ENCODE results near the gene SMAD3. TPM values are rescaled to one million over a fixed set of nuclear protein-coding genes. Genes with fewer than 3 reads are reported as not detected.

The SMAD3 gene
- total and polyA plus RNA-seq, 10 of the 15 experiments (the other 5 are each of a cell fraction or from before 2014, with no cell fraction given), result 5.6 to 43.2 (median 16.0) TPM

DNA sequence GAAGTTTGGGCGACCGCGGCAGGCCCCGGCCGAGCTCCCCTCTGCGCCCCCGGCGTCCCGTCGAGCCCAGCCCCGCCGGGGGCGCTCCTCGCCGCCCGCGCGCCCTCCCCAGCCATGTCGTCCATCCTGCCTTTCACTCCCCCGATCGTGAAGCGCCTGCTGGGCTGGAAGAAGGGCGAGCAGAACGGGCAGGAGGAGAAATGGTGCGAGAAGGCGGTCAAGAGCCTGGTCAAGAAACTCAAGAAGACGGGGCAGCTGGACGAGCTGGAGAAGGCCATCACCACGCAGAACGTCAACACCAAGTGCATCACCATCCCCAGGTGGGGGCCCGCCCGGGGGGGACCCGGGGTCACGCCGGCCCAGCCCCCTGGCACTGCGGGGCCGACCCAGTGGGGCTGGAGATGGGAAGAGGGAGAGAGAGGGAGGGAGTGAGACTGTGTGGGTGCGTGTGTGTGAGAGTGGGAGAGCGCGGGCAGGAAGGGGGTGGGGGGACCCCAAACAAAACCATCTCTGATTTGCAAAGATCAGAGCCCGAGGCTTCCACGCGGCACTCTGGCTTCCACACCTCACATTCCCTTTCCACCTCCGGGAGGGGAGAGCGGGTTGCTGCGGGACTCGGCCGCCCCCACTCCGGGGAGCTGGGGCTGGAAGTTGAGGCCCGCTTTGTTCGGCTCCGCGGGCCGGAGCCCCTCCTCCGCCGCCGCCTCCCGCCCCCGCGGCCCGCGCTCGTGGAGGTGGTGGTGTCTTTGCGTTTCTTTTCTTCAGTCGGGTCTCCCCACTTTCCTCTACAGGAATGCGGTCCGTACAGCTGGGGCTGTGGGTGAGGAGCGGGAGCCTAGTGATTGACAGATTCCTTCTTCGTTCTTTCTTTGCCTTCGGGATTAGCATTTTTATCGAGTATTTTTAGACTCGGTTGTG, 898 bp downstream of the SMAD3 start (continued):
- TF ChIP-seq, protein P1, sequence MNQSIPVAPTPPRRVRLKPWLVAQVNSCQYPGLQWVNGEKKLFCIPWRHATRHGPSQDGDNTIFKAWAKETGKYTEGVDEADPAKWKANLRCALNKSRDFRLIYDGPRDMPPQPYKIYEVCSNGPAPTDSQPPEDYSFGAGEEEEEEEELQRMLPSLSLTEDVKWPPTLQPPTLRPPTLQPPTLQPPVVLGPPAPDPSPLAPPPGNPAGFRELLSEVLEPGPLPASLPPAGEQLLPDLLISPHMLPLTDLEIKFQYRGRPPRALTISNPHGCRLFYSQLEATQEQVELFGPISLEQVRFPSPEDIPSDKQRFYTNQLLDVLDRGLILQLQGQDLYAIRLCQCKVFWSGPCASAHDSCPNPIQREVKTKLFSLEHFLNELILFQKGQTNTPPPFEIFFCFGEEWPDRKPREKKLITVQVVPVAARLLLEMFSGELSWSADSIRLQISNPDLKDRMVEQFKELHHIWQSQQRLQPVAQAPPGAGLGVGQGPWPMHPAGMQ (IDR thresholded peaks at IDR 0.05; ENCODE audit: borderline replicate concordance), result no peak
- TF ChIP-seq RB1 (IDR thresholded peaks at IDR 0.05; ENCODE audit: borderline replicate concordance), result no peak
- no peak for TF ChIP-seq ATF7 (IDR thresholded peaks at IDR 0.05; ENCODE audit: low read depth)
- no peak for TF ChIP-seq POLR2AphosphoS2 (IDR thresholded peaks at IDR 0.05; ENCODE audit: low read depth, low read length)
- no peak for TF ChIP-seq FOXK2 (IDR thresholded peaks at IDR 0.05)
- TF ChIP-seq, protein P2, sequence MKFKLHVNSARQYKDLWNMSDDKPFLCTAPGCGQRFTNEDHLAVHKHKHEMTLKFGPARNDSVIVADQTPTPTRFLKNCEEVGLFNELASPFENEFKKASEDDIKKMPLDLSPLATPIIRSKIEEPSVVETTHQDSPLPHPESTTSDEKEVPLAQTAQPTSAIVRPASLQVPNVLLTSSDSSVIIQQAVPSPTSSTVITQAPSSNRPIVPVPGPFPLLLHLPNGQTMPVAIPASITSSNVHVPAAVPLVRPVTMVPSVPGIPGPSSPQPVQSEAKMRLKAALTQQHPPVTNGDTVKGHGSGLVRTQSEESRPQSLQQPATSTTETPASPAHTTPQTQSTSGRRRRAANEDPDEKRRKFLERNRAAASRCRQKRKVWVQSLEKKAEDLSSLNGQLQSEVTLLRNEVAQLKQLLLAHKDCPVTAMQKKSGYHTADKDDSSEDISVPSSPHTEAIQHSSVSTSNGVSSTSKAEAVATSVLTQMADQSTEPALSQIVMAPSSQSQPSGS (IDR thresholded peaks at IDR 0.05; ENCODE audit: low read length), result no peak
- TF ChIP-seq RFX5 (IDR thresholded peaks at IDR 0.05; ENCODE audit: low read depth, low read length), result no peak
- no peak for TF ChIP-seq NBN (IDR thresholded peaks at IDR 0.05)
- no peak for TF ChIP-seq CBX5 (IDR thresholded peaks at IDR 0.05; ENCODE audit: low read depth)
- TF ChIP-seq, protein P3, sequence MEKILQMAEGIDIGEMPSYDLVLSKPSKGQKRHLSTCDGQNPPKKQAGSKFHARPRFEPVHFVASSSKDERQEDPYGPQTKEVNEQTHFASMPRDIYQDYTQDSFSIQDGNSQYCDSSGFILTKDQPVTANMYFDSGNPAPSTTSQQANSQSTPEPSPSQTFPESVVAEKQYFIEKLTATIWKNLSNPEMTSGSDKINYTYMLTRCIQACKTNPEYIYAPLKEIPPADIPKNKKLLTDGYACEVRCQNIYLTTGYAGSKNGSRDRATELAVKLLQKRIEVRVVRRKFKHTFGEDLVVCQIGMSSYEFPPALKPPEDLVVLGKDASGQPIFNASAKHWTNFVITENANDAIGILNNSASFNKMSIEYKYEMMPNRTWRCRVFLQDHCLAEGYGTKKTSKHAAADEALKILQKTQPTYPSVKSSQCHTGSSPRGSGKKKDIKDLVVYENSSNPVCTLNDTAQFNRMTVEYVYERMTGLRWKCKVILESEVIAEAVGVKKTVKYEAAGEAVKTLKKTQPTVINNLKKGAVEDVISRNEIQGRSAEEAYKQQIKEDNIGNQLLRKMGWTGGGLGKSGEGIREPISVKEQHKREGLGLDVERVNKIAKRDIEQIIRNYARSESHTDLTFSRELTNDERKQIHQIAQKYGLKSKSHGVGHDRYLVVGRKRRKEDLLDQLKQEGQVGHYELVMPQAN (conservative IDR thresholded peaks at IDR 0.05), result no peak
- no peak for TF ChIP-seq LARP7 (IDR thresholded peaks at IDR 0.05)
- no peak for TF ChIP-seq MEF2B (IDR thresholded peaks at IDR 0.05; ENCODE audit: partially characterized antibody, poor library complexity, severe bottlenecking)
- TF ChIP-seq BCL11A (IDR thresholded peaks at IDR 0.05; ENCODE audit: low read depth, low read length), result no peak
- no peak for TF ChIP-seq KAT2A (conservative IDR thresholded peaks at IDR 0.05; ENCODE audit: control insufficient read depth, low read depth, low read length)
- TF ChIP-seq ZNF384 (IDR thresholded peaks at IDR 0.05; ENCODE audit: borderline replicate concordance, low read depth, low read length), result no peak
- peak in 1 of 2 experiments; percentile 23; a peak in 1 of 4 replicates for TF ChIP-seq IKZF2 (IDR thresholded peaks at IDR 0.05)
- 0 out of 2 replicates have a peak, but pooled peaks have one; percentile 6 for TF ChIP-seq SMC3 (IDR thresholded peaks at IDR 0.05; ENCODE audit: borderline replicate concordance, low read length)
- TF ChIP-seq, protein P4, sequence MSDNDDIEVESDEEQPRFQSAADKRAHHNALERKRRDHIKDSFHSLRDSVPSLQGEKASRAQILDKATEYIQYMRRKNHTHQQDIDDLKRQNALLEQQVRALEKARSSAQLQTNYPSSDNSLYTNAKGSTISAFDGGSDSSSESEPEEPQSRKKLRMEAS (IDR thresholded peaks at IDR 0.05; ENCODE audit: low read depth, low read length), result no peak
- no peak for TF ChIP-seq STAT3 (IDR thresholded peaks at IDR 0.05; ENCODE audit: low read depth, low read length)
- TF ChIP-seq YY1 (IDR thresholded peaks at IDR 0.05; ENCODE audit: low read depth, low read length), result no peak
- no peak for TF ChIP-seq YBX1 (IDR thresholded peaks at IDR 0.05)
- TF ChIP-seq RBBP5 (conservative IDR thresholded peaks at IDR 0.05), result no peak
- TF ChIP-seq IKZF1 (conservative IDR thresholded peaks at IDR 0.05), result peak; percentile 10
- TF ChIP-seq ZSCAN29 (IDR thresholded peaks at IDR 0.05), result no peak
- TF ChIP-seq, protein P5, sequence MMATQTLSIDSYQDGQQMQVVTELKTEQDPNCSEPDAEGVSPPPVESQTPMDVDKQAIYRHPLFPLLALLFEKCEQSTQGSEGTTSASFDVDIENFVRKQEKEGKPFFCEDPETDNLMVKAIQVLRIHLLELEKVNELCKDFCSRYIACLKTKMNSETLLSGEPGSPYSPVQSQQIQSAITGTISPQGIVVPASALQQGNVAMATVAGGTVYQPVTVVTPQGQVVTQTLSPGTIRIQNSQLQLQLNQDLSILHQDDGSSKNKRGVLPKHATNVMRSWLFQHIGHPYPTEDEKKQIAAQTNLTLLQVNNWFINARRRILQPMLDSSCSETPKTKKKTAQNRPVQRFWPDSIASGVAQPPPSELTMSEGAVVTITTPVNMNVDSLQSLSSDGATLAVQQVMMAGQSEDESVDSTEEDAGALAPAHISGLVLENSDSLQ (IDR thresholded peaks at IDR 0.05), result peak; percentile 39; the same call in 1 of the 2 replicates
